OCI-LY3 (cell line): ENCODE results near the gene RELCH.

ENCODE experiments used
- CTCF ChIP-seq: fragments of 200-600, 300-600 bp; sonication (generic); IDR thresholded peaks from 2 replicates; pipeline ENCODE4 v1.5.1; 2014; ENCODE audit warnings: antibody characterized with exemption, low read length, low read depth
- EZH2phosphoT487 ChIP-seq: fragments of 200-600 bp; shearing (Covaris generic); IDR thresholded peaks from 2 replicates; pipeline ENCODE4 v1.6.1; 2018; ENCODE audit warnings: antibody characterized with exemption, mixed run types, low read depth

- TF ChIP-seq CTCF (no peak), EZH2phosphoT487 (no peak)
These were observed 22.0 kb downstream of the RELCH start for GRCh38 chr18:62209046-62209445.
